ENCODE measurements around the gene SND1.

Gene SND1

GRCh38 chr7:127974446-127975035, 322.5 kb downstream of the SND1 start:
- no peak for DNase-seq (ENCODE audit: low spot score)
- in situ Hi-C loops (cut with MboI; ENCODE audit: low sequenced_read_pairs, unreplicated experiment), result no loop called here
- TF ChIP-seq CTCF (IDR thresholded peaks at IDR 0.05; ENCODE audit: borderline replicate concordance, control extremely low read depth, extremely low read depth, insufficient read depth, missing control alignments), result no peak

- no peak for DNase-seq (ENCODE audit: low spot score)
Measured at GRCh38 chr7:127976056-127976737, 324.2 kb downstream of the SND1 start.

GRCh38 chr7:127976738-127977120, 324.7 kb downstream of the SND1 start:
- in situ Hi-C loops (cut with MboI; ENCODE audit: low sequenced_read_pairs, unreplicated experiment), result no loop called here
- no peak for TF ChIP-seq CTCF (IDR thresholded peaks at IDR 0.05; ENCODE audit: borderline replicate concordance, control extremely low read depth, extremely low read depth, insufficient read depth, missing control alignments)
- no peak for DNase-seq (ENCODE audit: low spot score)

More at GRCh38 chr7:127976056-127976737, 324.2 kb downstream of the SND1 start:
- in situ Hi-C loops (cut with MboI; ENCODE audit: low sequenced_read_pairs, unreplicated experiment), result no loop called here
- no peak for TF ChIP-seq CTCF (IDR thresholded peaks at IDR 0.05; ENCODE audit: borderline replicate concordance, control extremely low read depth, extremely low read depth, insufficient read depth, missing control alignments)

GRCh38 chr7:127978421-127978820, 326.4 kb downstream of the SND1 start:
- no peak for DNase-seq (ENCODE audit: low spot score)
- in situ Hi-C loops (cut with MboI; ENCODE audit: low sequenced_read_pairs, unreplicated experiment), result no loop called here
- no peak for TF ChIP-seq CTCF (IDR thresholded peaks at IDR 0.05; ENCODE audit: borderline replicate concordance, control extremely low read depth, extremely low read depth, insufficient read depth, missing control alignments)

GRCh38 chr7:127979113-127979727, 327.2 kb downstream of the SND1 start:
- in situ Hi-C loops (cut with MboI; ENCODE audit: low sequenced_read_pairs, unreplicated experiment), result no loop called here
- TF ChIP-seq CTCF (IDR thresholded peaks at IDR 0.05; ENCODE audit: borderline replicate concordance, control extremely low read depth, extremely low read depth, insufficient read depth, missing control alignments), result no peak
- no peak for DNase-seq (ENCODE audit: low spot score)

GRCh38 chr7:127979728-127980126, 327.7 kb downstream of the SND1 start:
- TF ChIP-seq CTCF (IDR thresholded peaks at IDR 0.05; ENCODE audit: borderline replicate concordance, control extremely low read depth, extremely low read depth, insufficient read depth, missing control alignments), result no peak
- no peak for DNase-seq (ENCODE audit: low spot score)
- in situ Hi-C loops (cut with MboI; ENCODE audit: low sequenced_read_pairs, unreplicated experiment), result no loop called here

Measured in GM13976 (cell line).